Common myeloid progenitor, CD34-positive (primary cell): Measurements from ENCODE around the gene CDH22.

Experiments
- CTCF ChIA-PET: fragments of 350-600 bp; sonication (Branson Sonifier 250); formaldehyde crosslinking; loops from one replicate; lab custom pipeline; 2021; ENCODE audit warnings: antibody characterized with exemption; lab: Charles Lee
- POLR2A ChIA-PET: fragments of 350-600 bp; sonication (Branson Sonifier 250); formaldehyde crosslinking; loops from one replicate; lab custom pipeline; 2021; ENCODE audit warnings: antibody characterized with exemption; lab: Charles Lee
- DNase-seq, 3 donors: peaks; one replicate each; pipeline versions ENCODE4 v3.0.0 to v3.0.0-alpha.2; 2013
- H3K27ac ChIP-seq, 2 experiments: 1 replicate in 1 of 2; 2 replicates in 1 of 2; pipeline ENCODE4 v1.7.0; 2013; ENCODE audit warnings: inconsistent platforms in 2 of 2, low read length in 2 of 2, mild to moderate bottlenecking in 2 of 2, low read depth in 1 of 2, moderate library complexity in 1 of 2; ENCODE audit not compliant: severe bottlenecking in 2 of 2, insufficient read depth in 1 of 2, poor library complexity in 1 of 2
- H3K27me3 ChIP-seq, 5 experiments: replicated peaks in 2 of 5; 1 replicate in 3 of 5; 2 replicates in 2 of 5; pipeline versions ENCODE4 v1.6.1 to v1.7.0; 2013; ENCODE audit warnings: low read length in 4 of 5, mild to moderate bottlenecking in 2 of 5, moderate library complexity in 2 of 5, inconsistent platforms in 1 of 5; ENCODE audit not compliant: insufficient read depth in 5 of 5, control insufficient read depth in 4 of 5
- H3K36me3 ChIP-seq, 4 experiments: 1 replicate in 2 of 4; 2 replicates in 2 of 4; pipeline versions ENCODE4 v1.6.1 to v1.7.0; 2013; ENCODE audit warnings: low read length in 3 of 4, control low read depth in 1 of 4, mild to moderate bottlenecking in 1 of 4; ENCODE audit not compliant: control insufficient read depth in 4 of 4, insufficient read depth in 4 of 4
- H3K4me1 ChIP-seq, 4 experiments: 1 replicate in 3 of 4; 2 replicates in 1 of 4; pipeline versions ENCODE4 v1.6.1 to v1.7.1; 2013; ENCODE audit warnings: low read length in 3 of 4, mild to moderate bottlenecking in 3 of 4, control low read depth in 1 of 4, inconsistent platforms in 1 of 4, moderate library complexity in 1 of 4; ENCODE audit not compliant: control insufficient read depth in 4 of 4, insufficient read depth in 4 of 4; ENCODE audit errors: control extremely low read depth in 1 of 4
- H3K4me3 ChIP-seq, 7 experiments: 1 replicate in 4 of 7; 2 replicates in 3 of 7; pipeline versions ENCODE4 v1.5.1 to v1.7.0; 2013; ENCODE audit warnings: mild to moderate bottlenecking in 7 of 7, low read length in 6 of 7, moderate library complexity in 6 of 7, inconsistent platforms in 2 of 7, low read depth in 2 of 7, control low read depth in 1 of 7; ENCODE audit not compliant: insufficient read depth in 4 of 7, control insufficient read depth in 1 of 7; ENCODE audit errors: extremely low read depth in 1 of 7
- H3K9me3 ChIP-seq, 5 experiments: 1 replicate in 4 of 5; 2 replicates in 1 of 5; pipeline versions ENCODE4 v1.6.1 to v1.7.1; 2013; ENCODE audit warnings: low read length in 4 of 5, mild to moderate bottlenecking in 2 of 5, inconsistent platforms in 1 of 5, low read depth in 1 of 5, moderate library complexity in 1 of 5; ENCODE audit not compliant: control insufficient read depth in 4 of 5, insufficient read depth in 2 of 5; ENCODE audit errors: control extremely low read depth in 1 of 5
- WGBS: methylation state at CpG from one replicate; pipeline ENCODE4 v1.1.5; 2013; ENCODE audit not compliant: insufficient coverage; 5-methylcytosine and 5-hydroxymethylcytosine counted together

The CDH22 gene

GRCh38 chr20:46200582-46201570 is 107.4 kb downstream of the CDH22 start:
- no peak for DNase-seq
- peaks cover 2 to 21% (median 14%) of the 10 kb centered on the region in 4 experiments for H3K4me1 ChIP-seq
- ChIA-PET POLR2A (no interaction called here), CTCF (no interaction called here)
- no peaks in the 10 kb centered on the region for H3K9me3 ChIP-seq
- no peak overlapping the region for H3K27ac ChIP-seq
- peaks cover 2 to 57% (median 28%) of the 10 kb centered on the region in 5 experiments for H3K27me3 ChIP-seq
- H3K4me3 ChIP-seq = no peak overlapping the region
- 45% methylated on average over 53 of the region's 55 CpGs for WGBS
- H3K36me3 ChIP-seq = no peaks in the 10 kb centered on the region

- Histone ChIP-seq H3K27ac (no peak overlapping the region), H3K9me3 (no peaks in the 10 kb centered on the region), H3K4me3 (no peak overlapping the region), H3K27me3 (peaks cover 2 to 58% (median 28%) of the 10 kb centered on the region in 5 experiments), H3K36me3 (no peaks in the 10 kb centered on the region), H3K4me1 (peaks cover 0 to 6% (median 0%) of the 10 kb centered on the region in 4 experiments)
- ChIA-PET POLR2A (no interaction called here), CTCF (no interaction called here)
- peak; percentile 9 to 38 (median 28) for DNase-seq
- 15% methylated on average over 21 of the region's 21 CpGs for WGBS
Observed at GRCh38 chr20:46199198-46199597, 109.1 kb downstream of the CDH22 start.

- DNase-seq = no peak
- H3K9me3 ChIP-seq = no peaks in the 10 kb centered on the region
- H3K27ac ChIP-seq = no peak overlapping the region
- 71% methylated on average over 1 of the region's 3 CpGs for WGBS
- ChIA-PET CTCF (no interaction called here), POLR2A (no interaction called here)
- no peak overlapping the region for H3K4me3 ChIP-seq
- H3K36me3 ChIP-seq = no peaks in the 10 kb centered on the region
- peaks cover 2 to 66% (median 26%) of the 10 kb centered on the region in 5 experiments for H3K27me3 ChIP-seq
- peaks cover 0 to 6% (median 0%) of the 10 kb centered on the region in 4 experiments for H3K4me1 ChIP-seq
Observed at GRCh38 chr20:46196990-46197389, 111.3 kb downstream of the CDH22 start.

- Histone ChIP-seq H3K4me1 (peaks cover 0 to 6% (median 0%) of the 10 kb centered on the region in 4 experiments), H3K36me3 (no peaks in the 10 kb centered on the region), H3K27me3 (peaks cover 2 to 63% (median 25%) of the 10 kb centered on the region in 5 experiments), H3K9me3 (no peaks in the 10 kb centered on the region), H3K4me3 (no peak overlapping the region), H3K27ac (no peak overlapping the region)
- DNase-seq = no peak
- CTCF ChIA-PET = no interaction called here
- 52% methylated on average over 9 of the region's 17 CpGs for WGBS
- POLR2A ChIA-PET = no interaction called here
Observed at GRCh38 chr20:46195264-46196036, 112.8 kb downstream of the CDH22 start.

- ChIA-PET CTCF (no interaction called here), POLR2A (no interaction called here)
- no peaks in the 10 kb centered on the region for H3K36me3 ChIP-seq
- no peak for DNase-seq
- no peaks in the 10 kb centered on the region for H3K9me3 ChIP-seq
- no CpG with 5 or more reads among the region's 4 CpGs for WGBS
- no peak overlapping the region for H3K27ac ChIP-seq
- peaks cover 0 to 58% (median 21%) of the 10 kb centered on the region in 5 experiments for H3K27me3 ChIP-seq
- H3K4me3 ChIP-seq = no peak overlapping the region
- peaks cover 0 to 6% (median 0%) of the 10 kb centered on the region in 4 experiments for H3K4me1 ChIP-seq
Observed at GRCh38 chr20:46194409-46194808, 113.9 kb downstream of the CDH22 start.

GRCh38 chr20:46192376-46192944 is 115.8 kb downstream of the CDH22 start:
- Histone ChIP-seq H3K27me3 (peaks cover 0 to 45% (median 14%) of the 10 kb centered on the region in 5 experiments), H3K27ac (no peak overlapping the region), H3K36me3 (no peaks in the 10 kb centered on the region), H3K4me1 (peaks cover 0 to under 1% (median 0%) of the 10 kb centered on the region in 4 experiments), H3K9me3 (no peaks in the 10 kb centered on the region), H3K4me3 (no peak overlapping the region)
- POLR2A ChIA-PET = no interaction called here
- CTCF ChIA-PET = interaction anchor here (0.6 kb wide), 1 partner anchor 194 kb away, joined by 3 read pairs; no protein-coding TSS in a partner anchor
- DNase-seq = no peak
- WGBS = 6% methylated on average over 3 of the region's 6 CpGs
